HG02938 (cell line): Measurements from ENCODE around the gene SLAMF1.
A peak's percentile ranks its signal among the peaks of the same experiment; 100 is the strongest.
"Not testable (repeated sequence)": the region's sequence is repeated elsewhere in the genome, so short reads cannot be mapped to it uniquely, and the experiment has no call there.

Experiments used
- ATAC-seq: cut with Tn5 transposase; IDR thresholded peaks from one replicate; pipeline ENCODE4 v1.9.1; 2021; ENCODE audit warnings: mild to moderate bottlenecking, moderate library complexity; ENCODE audit not compliant: unreplicated experiment

SLAMF1 gene

DNA sequence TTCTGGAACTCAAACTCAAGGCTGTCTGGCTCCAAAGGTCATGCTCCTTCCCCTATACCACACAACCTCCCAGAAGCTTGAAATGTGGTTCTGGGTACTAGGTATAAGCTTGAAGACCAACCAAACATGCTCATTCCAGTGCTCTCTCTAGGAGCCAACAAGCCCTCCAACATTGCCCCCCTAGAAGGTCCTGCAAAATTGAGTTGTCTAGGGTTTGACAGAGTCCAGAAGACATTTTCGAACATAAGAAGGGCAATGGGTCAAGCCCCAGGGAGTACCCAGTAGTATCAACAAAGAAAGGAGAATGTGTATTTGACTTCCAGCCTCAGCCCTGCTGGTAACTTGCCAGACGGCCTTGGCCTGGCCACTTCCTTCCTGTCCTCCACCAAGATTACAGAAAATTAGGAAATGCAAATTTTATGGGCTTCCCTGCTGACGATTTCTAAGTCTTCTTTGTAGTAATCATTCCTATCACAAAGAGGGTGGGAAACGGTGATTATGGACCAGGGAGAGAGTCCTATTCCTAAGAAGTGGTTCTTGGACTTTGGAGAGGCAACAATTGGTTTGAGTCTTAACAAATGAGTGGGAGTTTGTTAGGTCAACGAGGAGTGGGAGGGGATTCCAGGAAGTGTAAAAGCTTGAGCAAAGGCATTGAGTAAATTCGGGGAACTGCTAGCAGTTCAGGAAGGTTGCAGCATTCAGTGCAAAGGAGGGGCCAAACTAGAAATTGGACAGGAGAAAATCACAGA, 18.7 kb upstream of the SLAMF1 start:
- ATAC-seq = no peak

DNA sequence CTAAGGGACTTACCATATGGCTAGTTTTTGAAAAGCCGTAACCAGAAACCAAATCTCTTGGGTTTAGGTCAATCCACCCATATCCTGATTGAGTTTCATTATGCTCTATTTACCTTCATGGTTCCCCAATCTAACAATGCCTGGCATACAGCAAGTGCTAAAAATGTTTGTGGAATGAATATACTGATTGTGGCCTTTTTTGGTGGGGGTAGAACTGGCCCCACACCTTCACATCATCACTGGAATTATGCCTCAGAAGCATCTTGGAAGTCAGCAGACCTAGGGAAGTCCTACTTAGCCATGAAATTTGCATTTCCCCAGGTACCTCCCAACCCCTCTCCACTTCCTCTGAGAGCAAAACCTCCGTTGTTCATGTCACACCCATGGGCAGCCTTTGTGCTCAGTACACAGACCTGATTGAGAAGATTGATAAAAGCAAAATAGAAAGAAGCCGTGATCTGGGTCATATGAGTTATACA, 17.8 kb upstream of the SLAMF1 start:
- peak; percentile 66 for ATAC-seq

DNA sequence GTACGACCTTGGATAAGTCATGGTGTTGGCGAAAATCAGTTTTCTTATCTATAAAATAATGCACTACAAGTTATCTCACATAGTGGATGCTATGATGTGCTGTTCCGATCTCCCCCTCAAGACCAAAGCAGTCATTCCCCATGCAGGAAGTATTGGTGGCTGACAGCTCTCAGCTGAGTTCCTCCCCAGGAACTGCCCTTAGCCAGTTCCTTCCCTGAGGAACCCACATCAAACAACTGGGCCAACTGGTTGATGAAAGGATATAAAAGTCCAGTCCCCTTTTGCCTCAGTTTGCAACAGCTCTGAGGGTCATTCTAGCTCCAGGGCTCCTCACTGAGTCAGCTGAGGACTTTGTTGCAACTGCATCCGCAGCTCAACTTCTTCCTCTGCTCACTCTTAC, 16.1 kb upstream of the SLAMF1 start:
- no peak for ATAC-seq

DNA sequence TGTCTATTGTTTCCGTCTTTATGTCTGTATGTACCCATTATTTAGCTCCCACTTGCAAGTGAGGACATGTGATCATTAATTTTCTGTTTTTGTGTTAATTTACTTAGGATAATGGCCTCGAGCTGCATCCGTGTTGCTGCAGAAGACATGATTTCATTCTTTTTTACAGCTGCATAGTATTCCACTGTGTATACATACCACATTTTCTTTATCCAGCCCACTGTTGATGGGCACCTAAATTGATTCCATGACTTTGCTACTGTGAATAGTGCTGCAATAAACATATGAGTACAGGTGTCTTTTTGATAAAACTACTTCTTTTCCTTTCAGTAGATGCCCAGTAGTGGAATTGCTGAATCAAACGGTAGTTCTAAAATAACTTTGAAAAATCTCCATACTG, 12.7 kb upstream of the SLAMF1 start:
- ATAC-seq = no peak

DNA sequence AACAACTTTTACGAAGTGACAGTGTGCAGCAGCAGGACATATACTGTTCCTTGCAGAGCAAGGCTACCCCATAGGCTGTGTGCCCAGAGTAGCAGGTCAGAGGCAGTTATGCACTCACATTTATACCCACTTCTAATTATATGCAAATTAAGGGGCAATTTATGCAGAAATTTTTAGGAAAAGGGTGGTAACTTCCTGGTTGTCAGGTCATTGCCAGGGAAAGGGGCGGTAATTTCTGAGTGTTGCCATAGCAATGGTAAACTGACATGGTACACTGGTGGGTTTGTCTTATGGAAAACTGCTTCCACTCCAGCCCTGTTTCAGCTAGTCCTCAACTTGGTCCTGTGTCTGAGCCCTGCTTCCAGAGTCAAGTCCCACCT, 12.0 kb upstream of the SLAMF1 start:
- no peak for ATAC-seq

DNA sequence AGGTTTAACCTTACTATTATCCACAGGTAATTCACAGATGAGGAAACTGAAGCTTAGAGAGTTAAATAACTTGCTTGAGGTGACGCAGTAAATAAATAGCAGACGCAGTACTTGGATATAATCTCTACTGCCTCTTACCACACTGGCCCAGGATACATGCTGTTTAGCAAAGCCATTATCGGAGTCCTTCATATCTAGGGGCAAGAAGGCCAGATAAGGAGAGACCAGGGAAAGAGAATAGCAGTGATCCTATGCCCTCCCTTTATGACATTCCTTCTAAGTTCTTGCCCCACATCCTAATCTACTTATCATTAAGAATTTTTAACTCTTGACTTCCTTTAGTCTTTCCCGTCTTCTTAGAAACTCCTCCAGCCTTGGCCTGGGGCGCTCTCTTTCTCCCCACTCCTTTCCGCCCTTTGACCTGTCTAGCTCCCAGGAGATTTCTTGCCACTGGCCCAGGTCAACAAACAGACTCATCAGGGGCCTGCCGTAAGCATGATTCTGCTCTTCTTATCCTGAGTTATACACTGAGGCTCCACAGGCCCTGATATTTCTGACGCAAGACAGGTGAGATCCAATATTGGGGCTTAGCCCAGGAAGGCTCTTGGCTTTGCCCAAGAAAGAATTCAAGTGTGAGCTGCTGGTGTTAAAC, 11.4 kb upstream of the SLAMF1 start:
- ATAC-seq = no peak

DNA sequence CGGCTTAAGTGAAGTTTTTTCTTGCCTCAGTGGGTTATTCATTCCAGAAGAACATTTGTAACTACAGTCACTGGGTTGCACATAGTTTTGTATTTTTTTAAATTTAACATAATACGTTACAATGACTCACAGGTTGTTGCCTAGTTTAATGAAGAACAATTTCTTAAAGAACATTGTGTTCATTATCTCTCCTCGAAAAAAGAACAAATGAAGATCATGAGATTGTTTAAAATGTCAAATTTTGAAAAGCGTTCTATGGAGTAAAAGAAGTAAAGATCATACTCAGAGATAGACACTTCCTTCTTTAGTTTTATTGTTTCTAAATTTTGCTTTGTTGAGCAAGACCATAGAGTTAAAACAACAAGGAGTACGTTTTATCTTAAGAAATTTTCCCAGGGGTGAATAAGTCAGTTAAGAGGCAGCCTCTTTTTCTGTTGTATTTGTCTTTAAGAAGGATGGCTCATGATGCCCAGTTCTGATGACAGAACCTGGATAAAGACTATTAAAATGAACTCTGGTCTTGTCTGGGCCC, 10.5 kb upstream of the SLAMF1 start:
- ATAC-seq = no peak

DNA sequence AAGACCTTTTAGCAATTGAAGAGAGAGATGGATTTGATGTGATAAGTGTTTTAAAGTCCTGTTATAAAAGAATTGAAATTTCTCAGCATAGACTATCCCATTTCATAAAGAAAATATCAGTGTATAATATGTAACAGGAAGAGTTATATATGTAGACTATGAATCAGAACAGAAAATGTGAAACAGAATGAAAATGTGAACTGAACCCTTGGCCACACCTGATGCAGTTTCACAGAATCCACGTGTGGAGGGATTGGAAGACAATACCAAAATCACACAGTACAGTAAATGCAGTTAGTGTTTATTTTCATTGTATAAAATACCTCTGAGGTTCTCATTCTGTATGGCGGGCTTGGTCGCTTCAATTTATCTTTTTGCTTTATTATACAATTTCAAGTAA, 9.9 kb upstream of the SLAMF1 start:
- ATAC-seq = peak; percentile 47

DNA sequence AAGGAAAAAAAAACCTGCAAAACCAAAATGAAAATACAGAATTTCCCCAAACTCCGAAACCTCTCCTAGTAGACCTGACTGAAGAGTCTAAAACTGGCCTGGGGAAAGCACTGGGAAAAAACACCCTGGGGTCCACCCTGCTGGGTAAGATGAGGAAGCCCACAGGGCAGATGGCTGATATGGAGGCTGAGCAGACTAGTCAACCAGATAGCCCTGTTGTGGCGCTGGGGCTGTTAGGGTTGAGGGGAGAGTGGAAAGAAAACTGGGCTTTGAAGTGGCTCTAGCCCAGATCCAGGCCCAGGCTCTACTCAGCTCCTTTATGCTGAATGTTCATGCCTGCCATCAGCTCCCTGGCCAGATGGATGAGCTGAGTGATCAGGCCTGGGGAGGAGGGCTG, 6.8 kb upstream of the SLAMF1 start:
- no peak for ATAC-seq

DNA sequence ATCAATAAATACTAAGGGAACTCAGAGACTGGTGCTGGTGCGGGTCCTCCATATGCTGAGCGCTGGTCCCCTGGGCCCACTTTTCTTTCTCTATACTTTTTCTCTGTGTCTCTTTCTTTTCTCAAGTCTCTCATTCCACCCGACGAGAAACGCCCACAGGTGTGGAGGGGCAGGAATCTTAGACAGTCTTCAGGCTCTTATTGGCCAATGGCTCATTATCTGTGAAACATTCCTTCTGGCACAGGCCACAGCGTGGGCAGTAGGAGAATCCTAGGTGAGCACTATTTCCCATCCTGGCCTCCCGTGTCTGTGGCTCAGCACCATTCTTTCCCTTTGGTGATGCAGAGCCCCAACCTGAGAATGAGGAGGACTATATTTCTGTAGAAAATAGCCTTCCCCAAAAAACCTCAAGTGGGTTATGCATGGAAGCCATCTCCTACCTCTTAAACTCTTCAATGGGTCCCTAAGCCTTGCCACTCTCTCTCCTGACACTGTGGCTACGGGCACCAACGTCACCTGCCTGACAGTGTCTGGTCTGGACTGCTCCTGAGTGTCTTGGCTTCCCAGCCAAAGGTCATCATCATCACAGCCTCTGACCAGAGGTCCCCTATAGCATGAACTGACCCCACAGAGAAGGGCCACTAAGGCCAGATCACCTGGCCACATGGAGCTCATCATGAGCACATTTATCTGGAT, 6.2 kb upstream of the SLAMF1 start:
- no peak for ATAC-seq

DNA sequence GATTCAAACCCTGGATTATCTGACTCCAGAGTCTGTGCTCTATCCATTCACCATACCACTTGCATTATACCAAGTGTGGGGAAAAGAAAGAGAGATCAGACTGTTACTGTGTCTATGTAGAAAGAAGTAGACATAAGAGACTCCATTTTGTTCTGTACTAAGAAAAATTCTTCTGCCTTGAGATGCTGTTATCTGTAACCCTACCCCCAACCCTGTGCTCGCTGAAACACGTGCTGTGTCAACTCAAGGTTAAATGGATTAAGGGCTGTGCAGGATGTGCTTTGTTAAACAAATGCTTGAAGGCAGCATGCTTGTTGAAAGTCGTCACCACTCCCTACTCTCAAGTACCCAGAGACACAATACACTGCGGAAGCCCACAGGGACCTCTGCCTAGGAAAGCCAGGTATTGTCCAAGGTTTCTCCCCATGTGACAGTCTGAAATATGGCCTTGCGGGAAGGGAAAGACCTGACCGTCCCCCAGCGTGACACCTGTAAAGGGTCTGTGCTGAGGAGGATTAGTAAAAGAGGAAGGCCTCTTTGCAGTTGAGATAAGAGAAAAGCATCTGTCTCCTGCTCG, 5.3 kb upstream of the SLAMF1 start:
- ATAC-seq = not testable (repeated sequence)

DNA sequence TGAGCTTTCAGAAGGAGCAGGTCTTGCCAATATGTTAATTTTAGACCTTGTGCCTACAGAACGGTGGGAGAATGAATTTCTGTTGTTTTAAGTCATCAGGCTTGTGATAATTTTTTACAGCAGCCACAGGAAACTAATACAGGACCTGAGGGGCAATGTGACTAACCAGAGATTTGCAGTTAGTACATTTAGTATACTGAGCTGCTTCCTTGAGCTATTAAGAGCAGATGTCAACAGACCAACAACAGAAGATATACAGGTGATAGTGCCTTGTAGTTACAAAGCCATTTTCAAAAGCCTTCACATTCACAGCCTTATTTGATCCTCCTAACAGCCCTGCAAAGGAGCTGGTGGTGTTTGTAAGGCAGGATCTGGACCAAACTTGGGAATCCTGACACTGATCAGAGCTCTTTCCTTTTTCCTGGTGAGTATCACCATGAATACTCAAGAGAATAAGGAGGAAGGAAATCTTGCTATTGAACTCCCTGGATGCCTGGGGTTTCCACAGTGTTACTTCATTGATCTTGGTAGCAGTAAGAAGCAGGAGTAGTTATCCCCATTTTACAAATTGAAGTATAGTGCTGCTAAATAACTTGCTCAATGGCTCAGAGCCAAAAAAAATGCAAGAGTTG, 4.7 kb upstream of the SLAMF1 start:
- ATAC-seq = no peak

DNA sequence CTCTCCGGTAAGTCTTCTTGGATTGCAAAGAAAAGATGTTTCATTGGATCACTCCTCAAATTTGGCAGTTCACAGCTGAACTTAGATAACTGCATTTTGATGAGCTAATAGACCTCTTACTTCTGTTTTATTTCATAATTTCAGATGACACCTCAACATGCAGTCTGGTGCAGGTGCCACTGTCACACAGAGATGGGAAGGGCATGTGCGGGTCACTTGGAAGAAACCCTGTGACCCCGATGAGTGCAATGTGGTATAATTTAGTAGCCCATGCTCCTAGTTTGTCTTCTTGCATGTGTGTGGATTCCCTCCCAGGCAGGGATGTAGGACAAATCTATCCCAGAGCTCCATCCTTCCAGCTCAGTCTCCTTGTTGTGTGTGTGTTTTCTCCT, 481 bp upstream of the SLAMF1 start:
- ATAC-seq = no peak

DNA sequence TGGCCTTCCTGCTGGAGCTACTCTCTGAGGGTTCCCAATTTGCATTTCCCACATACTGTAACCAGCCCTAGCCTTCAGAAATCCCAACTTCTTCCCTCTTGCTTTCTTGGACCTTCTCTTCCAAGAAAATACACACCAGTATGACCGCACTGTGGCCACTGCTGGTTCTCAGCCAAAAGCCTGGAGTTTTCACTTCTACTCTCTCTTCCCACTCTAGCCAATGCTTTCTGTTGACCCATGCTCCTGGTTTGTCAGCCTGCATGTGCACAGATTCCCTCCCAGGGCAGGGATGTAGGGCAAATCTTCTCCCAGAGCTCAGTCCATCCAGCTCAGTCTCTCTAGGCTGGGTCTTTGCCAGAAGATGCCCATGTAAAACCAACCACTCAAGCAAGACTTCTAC, 664 bp downstream of the SLAMF1 start:
- no peak for ATAC-seq

DNA sequence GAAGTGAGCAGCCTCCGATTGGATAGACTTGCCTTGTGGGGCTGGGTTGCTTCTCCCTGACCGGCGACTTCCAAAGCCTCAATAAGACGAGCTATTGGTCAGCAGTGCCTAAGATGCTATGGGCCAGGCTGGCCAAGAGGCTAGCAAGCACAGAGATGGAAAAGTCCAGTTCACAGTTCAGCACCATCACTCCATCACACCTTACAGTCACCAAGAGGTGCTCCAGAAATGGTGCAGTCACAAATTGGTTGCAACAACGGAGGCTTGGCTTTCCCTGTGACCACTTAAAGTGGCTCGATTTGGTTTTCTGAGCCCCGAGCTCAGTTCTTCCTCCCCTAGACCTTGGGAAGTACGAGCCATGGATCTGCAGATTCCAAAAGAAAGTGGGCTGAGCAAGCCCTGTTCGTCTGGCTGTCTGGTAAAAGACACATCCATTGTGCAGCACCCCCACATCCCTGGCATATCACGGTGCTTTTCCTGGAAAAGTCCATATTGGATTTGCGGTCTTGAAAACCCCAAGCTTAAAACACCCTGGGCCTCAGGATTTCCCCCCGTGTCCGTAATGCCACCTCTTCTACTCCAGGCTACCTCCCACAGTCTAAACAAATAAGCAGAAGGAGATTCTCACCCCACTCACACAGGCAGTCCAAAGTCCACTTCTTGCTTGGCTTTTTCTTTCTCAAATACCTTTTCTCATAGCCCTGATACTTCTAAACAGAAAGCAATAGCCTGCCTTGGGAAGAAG, 1.3 kb downstream of the SLAMF1 start:
- ATAC-seq = no peak

DNA sequence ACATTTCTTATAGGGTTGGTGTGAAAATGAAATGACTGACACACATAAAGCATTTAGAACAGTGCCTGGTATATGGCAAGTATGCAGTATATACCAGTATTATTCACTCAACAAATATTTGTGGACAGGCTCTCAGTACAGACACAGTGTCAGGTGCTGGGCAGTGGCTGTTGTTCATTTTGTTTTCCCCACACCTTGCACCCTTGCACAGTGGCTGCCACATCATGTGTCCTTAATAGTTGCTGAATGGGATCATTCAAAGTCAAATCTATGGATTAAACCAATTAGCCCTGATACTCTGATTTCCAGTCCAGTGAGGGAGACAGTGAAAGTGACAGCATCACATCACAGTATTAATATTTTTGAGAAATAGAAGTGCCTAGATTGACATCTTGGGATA, 2.4 kb downstream of the SLAMF1 start:
- ATAC-seq = no peak

DNA sequence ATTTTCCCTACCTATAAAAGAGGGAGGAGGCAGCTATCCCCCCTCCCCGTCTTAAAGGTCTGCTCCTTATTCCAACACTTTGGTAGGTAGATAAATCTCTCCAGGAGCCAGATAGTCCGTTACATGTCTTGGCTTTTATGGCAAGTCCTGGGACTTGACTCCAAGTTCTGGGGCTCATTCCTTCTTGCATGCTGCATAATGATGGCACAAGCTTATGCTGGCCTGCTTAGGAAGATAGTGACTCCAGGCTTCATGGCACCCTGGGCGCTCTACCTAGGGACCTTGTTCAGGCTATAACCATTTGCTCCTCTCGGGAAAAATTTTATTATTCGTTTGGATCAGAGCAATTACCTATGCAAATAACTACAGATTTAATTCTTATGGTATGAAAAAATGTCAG, 3.7 kb downstream of the SLAMF1 start:
- ATAC-seq = no peak

DNA sequence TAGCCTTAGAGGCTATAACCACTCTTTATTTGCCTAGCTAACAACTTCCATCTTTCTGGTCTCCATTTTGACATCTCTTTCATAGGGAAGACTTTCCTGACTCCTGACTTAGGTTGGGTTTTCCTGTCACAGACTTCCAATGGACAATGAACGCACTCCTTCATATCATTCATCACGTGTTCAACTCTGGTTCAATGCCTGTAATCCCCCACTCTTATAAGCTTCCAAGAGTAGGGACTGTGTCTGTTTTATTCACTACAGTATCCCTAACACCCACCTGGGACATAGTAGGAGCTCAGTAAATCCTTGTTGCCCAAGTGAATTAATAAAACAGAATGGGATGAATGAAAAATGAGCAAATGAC, 4.6 kb downstream of the SLAMF1 start:
- no peak for ATAC-seq

DNA sequence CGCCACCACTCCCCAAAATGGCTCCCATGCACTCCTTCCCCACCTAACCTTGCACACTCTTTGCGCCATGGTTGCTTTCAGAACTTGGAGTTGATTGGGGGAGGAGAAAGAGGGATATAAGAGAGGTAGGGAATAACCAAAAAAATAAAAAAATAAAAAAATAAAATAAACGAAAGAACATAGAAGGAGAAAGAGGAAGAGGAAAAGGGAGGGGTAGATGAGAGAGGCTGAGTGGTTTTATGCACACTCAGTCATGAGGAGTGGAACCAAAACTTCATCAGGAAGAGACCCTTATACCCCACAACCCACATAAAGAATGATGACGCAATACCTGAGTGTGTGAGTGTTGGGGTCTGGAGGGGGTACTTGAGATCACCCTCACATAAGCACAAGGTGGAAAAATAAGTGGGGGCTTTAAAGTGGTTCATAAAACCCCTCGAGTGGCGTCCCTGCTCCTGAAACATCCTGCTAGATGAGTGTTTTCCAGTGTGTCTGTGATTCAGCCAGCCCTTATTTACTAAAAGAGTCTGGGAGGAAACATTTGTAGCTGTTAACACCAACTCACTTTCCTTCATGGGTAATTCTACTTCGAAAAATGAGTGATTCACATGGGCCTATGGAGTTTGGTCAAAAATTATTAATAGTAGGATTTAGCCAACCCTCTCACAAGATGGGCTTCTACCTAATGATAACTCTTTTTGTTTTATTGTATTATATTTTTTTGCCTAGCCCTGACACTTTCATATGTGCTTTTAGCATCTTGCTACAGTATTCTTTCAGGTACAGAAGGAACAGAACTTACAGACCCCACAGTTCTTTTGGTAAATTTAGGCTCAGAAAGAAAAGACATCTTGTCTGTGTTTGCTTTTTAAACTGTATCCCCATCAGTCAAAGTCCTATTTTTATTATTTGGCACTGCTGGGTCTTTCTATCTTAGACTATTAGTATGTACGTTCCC, 5.2 kb downstream of the SLAMF1 start:
- ATAC-seq = no peak
